Parathyroid adenoma (tissue), 2 donors: ENCODE measurements around the gene GSC.

ENCODE experiments used
- H2AFZ ChIP-seq: fragments of 300-600 bp; sonication (generic); one replicate; pipeline ENCODE4 v1.7.0; 2017; ENCODE audit warnings: antibody characterized with exemption, mild to moderate bottlenecking
- H3K27ac ChIP-seq: fragments of 300-600 bp; sonication (generic); one replicate; pipeline ENCODE4 v1.7.0; 2017
- H3K27me3 ChIP-seq: fragments of 300-600 bp; sonication (generic); one replicate; pipeline ENCODE4 v1.7.0; 2017; ENCODE audit warnings: low read length; ENCODE audit not compliant: control insufficient read depth, insufficient read depth
- H3K36me3 ChIP-seq: fragments of 300-600 bp; sonication (generic); one replicate; pipeline ENCODE4 v1.7.0; 2017; ENCODE audit warnings: low read length; ENCODE audit not compliant: control insufficient read depth, insufficient read depth
- H3K4me1 ChIP-seq: fragments of 300-600 bp; sonication (generic); one replicate; pipeline ENCODE4 v1.7.0; 2017; ENCODE audit warnings: control low read depth
- H3K4me2 ChIP-seq: fragments of 300-600 bp; sonication (generic); one replicate; pipeline ENCODE4 v1.7.0; 2017; ENCODE audit warnings: low read length
- H3K4me3 ChIP-seq: fragments of 300-600 bp; sonication (generic); one replicate; pipeline ENCODE4 v1.7.0; 2017; ENCODE audit warnings: low read depth, low read length
- H3K79me2 ChIP-seq: fragments of 300-600 bp; sonication (generic); one replicate; pipeline ENCODE4 v1.7.0; 2017; ENCODE audit warnings: control low read depth
- H3K9ac ChIP-seq: fragments of 300-600 bp; sonication (generic); one replicate; pipeline ENCODE4 v1.7.0; 2017; ENCODE audit warnings: mild to moderate bottlenecking
- H3K9me3 ChIP-seq: fragments of 300-600 bp; sonication (generic); one replicate; pipeline ENCODE4 v1.7.0; 2017; ENCODE audit warnings: low read length; ENCODE audit not compliant: control insufficient read depth
- CTCF ChIP-seq: fragments of 300-600 bp; sonication (generic); IDR thresholded peaks from one replicate; pipeline ENCODE4 v1.7.0; 2017; ENCODE audit warnings: antibody characterized with exemption, mild to moderate bottlenecking
- donor health status: primary hyperparathyroidism.

GSC gene

GRCh38 chr14:94775871-94776210 lies 5.9 kb upstream of the GSC start:
- no peaks in the 10 kb centered on the region for H3K9me3 ChIP-seq
- no peaks in the 10 kb centered on the region for H3K36me3 ChIP-seq
- no peak overlapping the region for H3K4me2 ChIP-seq
- H2AFZ ChIP-seq: no peak overlapping the region
- no peak overlapping the region for H3K4me3 ChIP-seq
- H3K4me1 ChIP-seq: peaks cover 3% of the 10 kb centered on the region
- peaks cover 20% of the 10 kb centered on the region for H3K27me3 ChIP-seq
- H3K79me2 ChIP-seq: no peaks in the 10 kb centered on the region
- no peak overlapping the region for H3K27ac ChIP-seq
- no peak for TF ChIP-seq CTCF
- no peak overlapping the region for H3K9ac ChIP-seq

- Histone ChIP-seq H3K9me3 (no peaks in the 10 kb centered on the region), H3K79me2 (no peaks in the 10 kb centered on the region), H3K27me3 (peaks cover 20% of the 10 kb centered on the region), H3K27ac (no peak overlapping the region), H3K4me3 (no peak overlapping the region), H2AFZ (no peak overlapping the region), H3K4me1 (peaks cover 3% of the 10 kb centered on the region), H3K9ac (no peak overlapping the region), H3K36me3 (no peaks in the 10 kb centered on the region), H3K4me2 (no peak overlapping the region)
- TF ChIP-seq CTCF: no peak
These were observed 5.4 kb upstream of the GSC start for GRCh38 chr14:94775091-94775870.

GRCh38 chr14:94774344-94775090 lies 4.6 kb upstream of the GSC start:
- Histone ChIP-seq H3K9me3 (no peaks in the 10 kb centered on the region), H3K79me2 (no peaks in the 10 kb centered on the region), H3K27ac (no peak overlapping the region), H3K4me3 (no peak overlapping the region), H3K9ac (no peak overlapping the region), H3K4me2 (no peak overlapping the region), H3K36me3 (no peaks in the 10 kb centered on the region), H3K4me1 (peaks cover 5% of the 10 kb centered on the region), H3K27me3 (peaks cover 20% of the 10 kb centered on the region), H2AFZ (no peak overlapping the region)
- no peak for TF ChIP-seq CTCF

GRCh38 chr14:94773655-94774343 lies 3.9 kb upstream of the GSC start:
- no peaks in the 10 kb centered on the region for H3K9me3 ChIP-seq
- no peak overlapping the region for H3K4me3 ChIP-seq
- H2AFZ ChIP-seq: no peak overlapping the region
- H3K79me2 ChIP-seq: no peaks in the 10 kb centered on the region
- no peak for TF ChIP-seq CTCF
- no peak overlapping the region for H3K9ac ChIP-seq
- peaks cover 7% of the 10 kb centered on the region for H3K4me1 ChIP-seq
- H3K36me3 ChIP-seq: no peaks in the 10 kb centered on the region
- H3K27ac ChIP-seq: no peak overlapping the region
- peaks cover 20% of the 10 kb centered on the region for H3K27me3 ChIP-seq
- no peak overlapping the region for H3K4me2 ChIP-seq
